ENCODE measurements around the gene P3H2.

- TF ChIP-seq, protein P1, sequence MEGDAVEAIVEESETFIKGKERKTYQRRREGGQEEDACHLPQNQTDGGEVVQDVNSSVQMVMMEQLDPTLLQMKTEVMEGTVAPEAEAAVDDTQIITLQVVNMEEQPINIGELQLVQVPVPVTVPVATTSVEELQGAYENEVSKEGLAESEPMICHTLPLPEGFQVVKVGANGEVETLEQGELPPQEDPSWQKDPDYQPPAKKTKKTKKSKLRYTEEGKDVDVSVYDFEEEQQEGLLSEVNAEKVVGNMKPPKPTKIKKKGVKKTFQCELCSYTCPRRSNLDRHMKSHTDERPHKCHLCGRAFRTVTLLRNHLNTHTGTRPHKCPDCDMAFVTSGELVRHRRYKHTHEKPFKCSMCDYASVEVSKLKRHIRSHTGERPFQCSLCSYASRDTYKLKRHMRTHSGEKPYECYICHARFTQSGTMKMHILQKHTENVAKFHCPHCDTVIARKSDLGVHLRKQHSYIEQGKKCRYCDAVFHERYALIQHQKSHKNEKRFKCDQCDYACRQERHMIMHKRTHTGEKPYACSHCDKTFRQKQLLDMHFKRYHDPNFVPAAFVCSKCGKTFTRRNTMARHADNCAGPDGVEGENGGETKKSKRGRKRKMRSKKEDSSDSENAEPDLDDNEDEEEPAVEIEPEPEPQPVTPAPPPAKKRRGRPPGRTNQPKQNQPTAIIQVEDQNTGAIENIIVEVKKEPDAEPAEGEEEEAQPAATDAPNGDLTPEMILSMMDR (conservative IDR thresholded peaks at IDR 0.05; ENCODE audit: low read length), result no peak
- TF ChIP-seq EZH2phosphoT487 (IDR thresholded peaks at IDR 0.05; ENCODE audit: borderline replicate concordance), result no peak
Observed at GRCh38 chr3:190165253-190165652, 44.6 kb upstream of the P3H2 start.
